Spleen (tissue), 11 donors: ENCODE results near the gene ADD1. TPM values are rescaled to one million over a fixed set of nuclear protein-coding genes. Genes with fewer than 3 reads are reported as not detected.

Experiments used
- DNase-seq: peaks from one replicate; pipeline ENCODE4 v3.0.0-alpha.2; 2020
- H3K27ac ChIP-seq, 8 donors: fragments of 200-600 bp; sonication (generic) in 7 of 8; 1 replicate in 4 of 8; 2 replicates in 4 of 8; pipeline versions ENCODE4 v1.5.0 to v1.8.0; 2016 to 2021; ENCODE audit warnings: inconsistent platforms in 4 of 8, mild to moderate bottlenecking in 4 of 8, moderate library complexity in 1 of 8
- H3K27me3 ChIP-seq, 7 donors: fragments of 200-600 bp; sonication (generic) in 6 of 7; replicated peaks in 1 of 7; 1 replicate in 4 of 7; 2 replicates in 3 of 7; pipeline versions ENCODE4 v1.5.0 to v1.8.0; 2016 to 2021; ENCODE audit warnings: inconsistent platforms in 3 of 7, mild to moderate bottlenecking in 1 of 7
- H3K36me3 ChIP-seq, 6 donors: fragments of 200-600 bp; sonication (generic) in 5 of 6; 1 replicate in 4 of 6; 2 replicates in 2 of 6; pipeline versions ENCODE4 v1.5.0 to v1.8.0; 2016 to 2021; ENCODE audit warnings: inconsistent platforms in 2 of 6
- H3K4me1 ChIP-seq, 6 donors: fragments of 200-600 bp; sonication (generic) in 5 of 6; 1 replicate in 3 of 6; 2 replicates in 3 of 6; pipeline versions ENCODE4 v1.5.0 to v1.8.0; 2016 to 2021; ENCODE audit warnings: inconsistent platforms in 3 of 6
- H3K4me3 ChIP-seq, 8 donors: fragments of 200-600 bp; sonication (generic) in 7 of 8; 1 replicate in 4 of 8; 2 replicates in 4 of 8; pipeline versions ENCODE4 v1.5.0 to v1.8.0; 2016 to 2021; ENCODE audit warnings: inconsistent platforms in 4 of 8, mild to moderate bottlenecking in 4 of 8, moderate library complexity in 2 of 8
- H3K9me3 ChIP-seq, 8 donors: fragments of 200-600 bp; sonication (generic) in 7 of 8; 1 replicate in 4 of 8; 2 replicates in 4 of 8; pipeline versions ENCODE4 v1.5.0 to v1.8.0; 2016 to 2021; ENCODE audit warnings: inconsistent platforms in 4 of 8
- POLR2A ChIP-seq, 3 donors: fragments of 450-650 bp; IDR thresholded peaks; one replicate each; pipeline ENCODE4 v1.5.1; 2017; ENCODE audit warnings: antibody characterized with exemption in 3 of 3, mild to moderate bottlenecking in 1 of 3
- POLR2AphosphoS5 ChIP-seq, 3 donors: sonication (generic); formaldehyde crosslinking; IDR thresholded peaks; one replicate each; pipeline ENCODE4 v1.5.1; 2017; ENCODE audit warnings: antibody characterized with exemption in 3 of 3
- WGBS, 5 donors: extraction: QIAGEN DNeasy Blood & Tissue Kit in 3 of 5; methylation state at CpG; one replicate each; pipeline versions ENCODE4 v1.1.5 to v1.1.7; 2013 to 2018; 5-methylcytosine and 5-hydroxymethylcytosine counted together
- intact Hi-C: fragments of 100-400 bp; cut with DNase I; formaldehyde crosslinking; loops from one replicate; pipeline ENCODE4 v1.15.0; 2023; ENCODE audit warnings: low total_unique reads
- polyA plus RNA-seq, 3 donors: library from polyadenylated mRNA; stranded (reverse); fragments of 200-250 nt; gene quantifications; one replicate each; pipeline ENCODE4 v1.2.1, GENCODE V29; 2013
- total RNA-seq, 7 donors: library from RNA; depleted of rRNA in 3 of 7; stranded (reverse); fragments of >200 nt in 3 of 7; fragmentation: NEBNext Ultra II Directional in 4 of 7; extraction: Animal tissue kit (Norgen Biotek cat#: 25700) in 4 of 7; gene quantifications; one replicate each; pipeline versions ENCODE4 v1.1.0 to v1.2.1, GENCODE V29; 2016 to 2021
- TF ChIP-seq, protein P1 (sequence below), 11 experiments: fragments of 200-600 bp in 7 of 11; fragments of 450-650 bp in 4 of 11; sonication (generic) in 4 of 11; IDR thresholded peaks in 8 of 11; conservative IDR thresholded peaks in 3 of 11; 1 replicate in 7 of 11; 2 replicates in 4 of 11; pipeline versions ENCODE4 v1.4.0 to v1.8.0; 2016 to 2021; ENCODE audit warnings: antibody characterized with exemption in 11 of 11, inconsistent platforms in 4 of 11, mild to moderate bottlenecking in 1 of 11
- donor health status: healthy with polysubstance abuse.
- donor health status: DM: no; HTN: no; CAD: no; lungs with moderate emphysema.
- donor health status: DM: no; HTN: no; CAD: no.
- donor health status: Bipolar disorder and iron deficiency.
- donor health status: healthy.
- donor health status: DM: no; HTN: no; CAD: no.
- donor health status: DM: yes; HTN: yes; CAD: no.

Gene ADD1
- total and polyA plus RNA-seq, 10 donors, result 175 to 348 (median 265) TPM

DNA sequence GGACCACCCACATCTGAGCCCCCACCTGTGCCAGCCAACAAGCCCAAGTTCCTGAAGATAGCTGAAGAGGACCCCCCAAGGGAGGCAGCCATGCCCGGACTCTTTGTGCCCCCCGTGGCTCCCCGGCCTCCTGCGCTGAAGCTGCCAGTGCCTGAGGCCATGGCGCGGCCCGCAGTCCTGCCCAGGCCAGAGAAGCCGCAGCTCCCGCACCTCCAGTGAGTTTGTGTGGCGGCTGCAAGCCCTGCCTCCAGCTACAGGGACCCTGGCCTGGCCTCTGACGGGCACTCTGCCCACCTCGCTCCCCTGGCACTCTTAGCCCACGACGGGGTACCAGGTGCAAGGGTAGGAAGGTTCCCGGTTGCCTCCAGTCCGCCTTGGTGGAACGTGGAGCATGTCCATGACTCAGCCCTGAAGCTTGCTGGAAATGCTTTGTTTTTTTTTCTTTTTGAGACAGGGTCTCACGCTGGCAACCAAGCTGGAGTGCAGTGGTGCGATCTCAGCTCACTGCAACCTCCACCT lies 13.7 kb upstream of the ADD1 start:
- Histone ChIP-seq H3K4me3 (no peak overlapping the region), H3K27ac (peak overlapping the region in 4 of 8 donors; percentile 70 to 93 (median 86)), H3K27me3 (no peaks in the 10 kb centered on the region), H3K9me3 (no peaks in the 10 kb centered on the region), H3K36me3 (peaks cover 0 to 100% (median 91%) of the 10 kb centered on the region in 6 donors), H3K4me1 (peaks cover 18 to 91% (median 57%) of the 10 kb centered on the region in 6 donors)
- 84 to 97% (median 93%) methylated on average over 9 to 19 of the region's 19 CpGs for WGBS, 5 donors
- TF ChIP-seq POLR2A (IDR thresholded peaks at IDR 0.05) (no peak), POLR2AphosphoS5 (IDR thresholded peaks at IDR 0.05) (peak in 2 of 3 donors; percentile 19 to 76)
- DNase-seq, result peak; percentile 73
- intact Hi-C loops, result no loop called here

DNA sequence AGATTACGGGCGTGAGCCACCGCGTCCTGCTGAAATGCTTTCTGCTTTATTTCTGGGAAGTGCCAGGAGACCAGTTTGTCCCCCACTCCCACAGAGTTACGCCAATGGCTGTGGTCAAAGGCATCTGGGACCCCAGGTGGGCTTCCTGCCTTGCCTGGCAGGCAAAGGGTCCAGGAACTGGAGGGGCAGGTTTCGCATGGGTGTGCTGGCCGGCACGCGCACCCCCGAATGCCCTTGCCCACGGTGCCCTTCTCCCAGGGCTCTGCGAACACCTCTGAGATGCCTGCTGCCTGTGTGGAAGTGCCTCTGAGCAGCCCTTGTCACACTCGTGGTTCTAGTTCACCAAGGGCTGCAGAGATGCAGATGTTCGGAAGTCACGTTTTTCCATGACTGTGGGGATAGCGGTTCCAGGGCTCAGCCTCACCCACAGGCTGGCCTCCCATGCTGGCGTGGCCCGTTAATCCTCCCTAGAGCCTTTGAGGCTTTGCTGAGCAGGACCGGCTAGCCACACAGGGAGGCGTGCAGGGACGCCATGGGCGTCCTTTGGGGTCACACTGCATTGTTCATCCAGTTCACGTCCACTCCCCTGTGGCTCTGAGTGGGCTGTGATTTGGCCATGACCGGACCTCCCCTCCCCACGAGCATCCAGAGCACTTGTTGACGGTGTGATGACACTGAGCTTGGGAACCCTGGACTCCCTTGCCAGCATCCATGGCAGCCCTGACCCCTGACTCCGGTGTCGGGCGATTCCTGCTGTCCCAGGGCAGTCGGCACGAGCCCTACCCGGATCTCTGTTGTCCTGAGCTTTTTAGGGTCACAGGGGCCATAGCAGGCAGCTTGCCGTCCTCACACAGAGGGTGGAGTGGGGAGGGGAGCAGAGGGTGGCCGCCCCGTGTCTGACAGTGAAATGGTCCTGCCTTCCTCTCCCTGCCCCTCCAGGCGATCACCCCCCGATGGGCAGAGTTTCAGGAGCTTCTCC lies 12.7 kb upstream of the ADD1 start:
- 78 to 88% (median 82%) methylated on average over 19 to 37 of the region's 37 CpGs for WGBS, 5 donors
- H3K27me3 ChIP-seq, result no peaks in the 10 kb centered on the region
- H3K36me3 ChIP-seq, result peaks cover 0 to 100% (median 87%) of the 10 kb centered on the region in 6 donors
- DNase-seq, result peak; percentile 70
- TF ChIP-seq POLR2A (IDR thresholded peaks at IDR 0.05) (no peak), POLR2AphosphoS5 (IDR thresholded peaks at IDR 0.05) (peak in 2 of 3 donors; percentile 21 to 49)
- TF ChIP-seq, protein P1, sequence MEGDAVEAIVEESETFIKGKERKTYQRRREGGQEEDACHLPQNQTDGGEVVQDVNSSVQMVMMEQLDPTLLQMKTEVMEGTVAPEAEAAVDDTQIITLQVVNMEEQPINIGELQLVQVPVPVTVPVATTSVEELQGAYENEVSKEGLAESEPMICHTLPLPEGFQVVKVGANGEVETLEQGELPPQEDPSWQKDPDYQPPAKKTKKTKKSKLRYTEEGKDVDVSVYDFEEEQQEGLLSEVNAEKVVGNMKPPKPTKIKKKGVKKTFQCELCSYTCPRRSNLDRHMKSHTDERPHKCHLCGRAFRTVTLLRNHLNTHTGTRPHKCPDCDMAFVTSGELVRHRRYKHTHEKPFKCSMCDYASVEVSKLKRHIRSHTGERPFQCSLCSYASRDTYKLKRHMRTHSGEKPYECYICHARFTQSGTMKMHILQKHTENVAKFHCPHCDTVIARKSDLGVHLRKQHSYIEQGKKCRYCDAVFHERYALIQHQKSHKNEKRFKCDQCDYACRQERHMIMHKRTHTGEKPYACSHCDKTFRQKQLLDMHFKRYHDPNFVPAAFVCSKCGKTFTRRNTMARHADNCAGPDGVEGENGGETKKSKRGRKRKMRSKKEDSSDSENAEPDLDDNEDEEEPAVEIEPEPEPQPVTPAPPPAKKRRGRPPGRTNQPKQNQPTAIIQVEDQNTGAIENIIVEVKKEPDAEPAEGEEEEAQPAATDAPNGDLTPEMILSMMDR (IDR thresholded peaks at IDR 0.05 in 8 of 11, conservative IDR thresholded peaks at IDR 0.05 in 3 of 11), result no peak
- H3K4me1 ChIP-seq, result peaks cover 27 to 92% (median 62%) of the 10 kb centered on the region in 6 donors
- intact Hi-C loops, result no loop called here
- no peak overlapping the region for H3K4me3 ChIP-seq
- H3K27ac ChIP-seq, result peak overlapping the region in 6 of 8 donors; percentile 7 to 93 (median 85)
- H3K9me3 ChIP-seq, result no peaks in the 10 kb centered on the region

DNA sequence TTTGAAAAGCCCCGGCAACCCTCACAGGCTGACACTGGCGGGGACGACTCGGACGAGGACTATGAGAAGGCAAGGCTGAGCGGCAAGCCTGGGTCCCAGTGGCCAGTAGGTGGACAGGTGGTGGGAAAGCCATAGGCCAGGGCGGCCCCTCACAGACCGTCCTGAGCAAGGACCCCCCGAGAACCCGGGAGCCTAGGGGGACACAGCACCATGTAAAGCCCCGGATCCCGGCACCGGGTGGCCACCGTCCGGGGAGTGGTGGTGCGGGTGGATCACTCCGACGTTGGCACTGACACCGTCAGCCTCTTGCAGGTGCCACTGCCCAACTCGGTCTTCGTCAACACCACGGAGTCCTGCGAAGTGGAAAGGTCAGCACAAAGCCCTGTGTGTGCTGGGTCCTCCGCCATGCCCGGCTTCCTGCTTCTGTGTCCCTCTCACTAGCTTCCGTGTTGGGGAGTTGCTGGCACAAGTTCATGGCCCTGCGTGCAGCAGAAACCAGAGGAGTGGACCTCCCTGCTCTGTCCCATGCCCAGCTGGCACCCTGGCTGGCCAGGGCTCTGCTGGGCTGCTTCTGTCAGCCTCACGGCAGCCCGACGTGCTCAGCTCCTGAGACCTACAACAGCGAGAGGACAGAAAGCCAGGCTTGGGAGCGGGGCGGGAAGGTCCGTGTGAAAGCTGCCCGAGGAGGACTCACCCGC lies 11.9 kb upstream of the ADD1 start:
- no peaks in the 10 kb centered on the region for H3K27me3 ChIP-seq
- peak; percentile 83 for DNase-seq
- peak overlapping the region in 5 of 8 donors; percentile 70 to 93 (median 86) for H3K27ac ChIP-seq
- no peaks in the 10 kb centered on the region for H3K9me3 ChIP-seq
- peak; percentile 70 to 84 (median 76) for TF ChIP-seq POLR2AphosphoS5 (IDR thresholded peaks at IDR 0.05)
- TF ChIP-seq POLR2A (IDR thresholded peaks at IDR 0.05), result no peak
- WGBS, 5 donors, result 65 to 91% (median 81%) methylated on average over 20 to 36 of the region's 36 CpGs
- intact Hi-C loops, result no loop called here
- H3K36me3 ChIP-seq, result peaks cover 0 to 100% (median 92%) of the 10 kb centered on the region in 6 donors
- H3K4me1 ChIP-seq, result peaks cover 36 to 98% (median 70%) of the 10 kb centered on the region in 6 donors
- no peak overlapping the region for H3K4me3 ChIP-seq

DNA sequence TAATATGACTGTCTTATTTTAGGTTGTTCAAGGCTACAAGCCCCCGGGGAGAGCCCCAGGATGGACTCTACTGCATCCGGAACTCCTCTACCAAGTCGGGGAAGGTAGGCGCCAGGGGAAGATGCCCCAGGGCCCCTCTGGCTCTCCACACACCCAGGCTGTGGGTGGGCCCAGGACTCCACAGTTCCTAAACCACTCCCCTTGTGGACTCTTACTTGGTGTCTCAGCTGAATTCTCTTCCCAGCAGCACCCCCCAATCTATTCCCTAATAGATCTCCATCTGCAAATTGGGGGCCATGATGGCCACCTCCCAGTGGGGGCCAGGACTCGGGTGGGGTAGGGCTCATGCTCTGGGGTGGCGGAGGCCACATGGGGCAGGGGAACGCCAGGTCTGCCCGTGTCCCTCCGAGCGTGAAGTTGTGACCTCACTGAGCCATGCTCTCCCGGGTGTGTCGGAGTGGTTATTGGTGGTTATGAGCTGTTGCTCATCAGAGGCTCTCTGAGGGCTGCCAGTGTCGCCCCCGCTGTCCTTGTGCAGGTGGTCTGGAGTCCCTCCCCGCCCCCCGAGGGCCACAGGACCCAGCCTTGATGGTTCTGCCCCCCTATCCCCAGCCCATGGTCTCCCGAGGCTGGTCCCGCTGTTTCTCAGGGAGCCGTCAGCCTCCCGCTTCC lies 11.2 kb upstream of the ADD1 start:
- no peaks in the 10 kb centered on the region for H3K9me3 ChIP-seq
- H3K36me3 ChIP-seq, result peaks cover 0 to 98% (median 85%) of the 10 kb centered on the region in 6 donors
- no peaks in the 10 kb centered on the region for H3K27me3 ChIP-seq
- TF ChIP-seq, protein P1 (IDR thresholded peaks at IDR 0.05 in 8 of 11, conservative IDR thresholded peaks at IDR 0.05 in 3 of 11), result no peak
- TF ChIP-seq POLR2AphosphoS5 (IDR thresholded peaks at IDR 0.05) (peak in 2 of 3 donors; percentile 16 to 41), POLR2A (IDR thresholded peaks at IDR 0.05) (no peak)
- H3K4me3 ChIP-seq, result no peak overlapping the region
- intact Hi-C loops, result no loop called here
- H3K4me1 ChIP-seq, result peaks cover 42 to 98% (median 77%) of the 10 kb centered on the region in 6 donors
- 63 to 85% (median 82%) methylated on average over 8 to 20 of the region's 20 CpGs for WGBS, 5 donors
- peak overlapping the region in 5 of 8 donors; percentile 70 to 93 (median 86) for H3K27ac ChIP-seq
- peak; percentile 84 for DNase-seq
